Breast epithelium (tissue), 4 donors: ENCODE data around the gene MAGIX. TPM values are rescaled to one million over a fixed set of nuclear protein-coding genes. Genes with fewer than 3 reads are reported as not detected.

Experiments
- DNase-seq, 2 donors: peaks; one replicate each; pipeline ENCODE4 v3.0.0-alpha.2; 2019; ENCODE audit warnings: low spot score in 2 of 2
- H3K27ac ChIP-seq, 2 donors: fragments of 200-600 bp; sonication (generic) in 1 of 2; one replicate each; pipeline ENCODE4 v1.5.1; 2016 to 2019; ENCODE audit warnings: mild to moderate bottlenecking in 1 of 2
- H3K27me3 ChIP-seq, 2 donors: fragments of 200-600 bp; sonication (generic) in 1 of 2; one replicate each; pipeline versions ENCODE4 v1.5.1 to v1.6.0; 2017 to 2019; ENCODE audit warnings: control low read depth in 1 of 2, mild to moderate bottlenecking in 1 of 2
- H3K36me3 ChIP-seq: fragments of 200-600 bp; one replicate; pipeline ENCODE4 v1.5.1; 2019
- H3K4me1 ChIP-seq, 2 donors: fragments of 200-600 bp; sonication (generic); one replicate each; pipeline ENCODE4 v1.5.1; 2016 to 2019; ENCODE audit warnings: control low read depth in 1 of 2
- H3K4me3 ChIP-seq, 3 donors: fragments of 200-600 bp; sonication (generic); 1 replicate in 2 of 3; 2 replicates in 1 of 3; pipeline ENCODE4 v1.5.1; 2016 to 2019; ENCODE audit warnings: mild to moderate bottlenecking in 3 of 3, moderate library complexity in 2 of 3
- H3K9me3 ChIP-seq, 2 donors: fragments of 200-600 bp; sonication (generic) in 1 of 2; one replicate each; pipeline ENCODE4 v1.5.1; 2016 to 2019; ENCODE audit warnings: control low read depth in 1 of 2
- POLR2A ChIP-seq: fragments of 450-650 bp; IDR thresholded peaks from one replicate; pipeline ENCODE4 v1.6.1; 2016; ENCODE audit warnings: antibody characterized with exemption, mild to moderate bottlenecking, moderate library complexity
- POLR2AphosphoS5 ChIP-seq, 3 donors: sonication (generic); formaldehyde crosslinking; IDR thresholded peaks; one replicate each; pipeline ENCODE4 v1.6.1; 2017; ENCODE audit warnings: antibody characterized with exemption in 3 of 3
- intact Hi-C: fragments of 100-400 bp; cut with DNase I; formaldehyde crosslinking; loops from one replicate; pipeline ENCODE4 v1.15.1; 2023; ENCODE audit warnings: low total_unique reads
- total RNA-seq, 3 donors: library from RNA; depleted of rRNA; stranded (reverse); fragments of >200 nt; gene quantifications; one replicate each; pipeline ENCODE4 v1.1.0, GENCODE V29; 2016
- TF ChIP-seq, protein P1 (sequence below), 3 donors: fragments of 450-650 bp; IDR thresholded peaks; one replicate each; pipeline ENCODE4 v1.5.1; 2016 to 2017; ENCODE audit warnings: antibody characterized with exemption in 3 of 3, mild to moderate bottlenecking in 3 of 3, moderate library complexity in 3 of 3

MAGIX gene
- total RNA-seq, 3 donors from 2014 or later = 1.3 to 12.4 (median 4.9) TPM

DNA sequence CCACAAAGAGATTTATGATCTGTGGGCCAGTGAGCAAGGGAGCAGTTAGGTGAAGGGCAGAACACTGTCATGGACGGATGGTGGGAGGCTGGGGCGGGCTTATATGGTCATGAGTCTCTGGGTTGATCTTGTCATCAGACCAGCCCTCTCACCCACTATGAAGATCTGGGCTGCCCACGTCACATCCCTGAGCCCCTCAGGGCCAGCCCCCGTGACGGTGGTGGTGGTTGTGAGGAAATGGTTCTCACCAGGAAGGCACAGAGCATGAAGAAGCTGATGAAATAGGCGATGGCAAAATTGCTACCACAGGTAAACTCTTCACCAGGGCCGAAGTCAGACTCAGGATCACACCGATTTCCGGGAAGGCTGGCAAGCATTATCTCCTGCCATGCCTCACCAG lies 48.5 kb downstream of the MAGIX start:
- H3K9me3 ChIP-seq = no peaks in the 10 kb centered on the region
- H3K36me3 ChIP-seq = no peaks in the 10 kb centered on the region
- H3K27ac ChIP-seq = no peak overlapping the region
- no peak for DNase-seq
- intact Hi-C loops = no loop called here
- H3K4me1 ChIP-seq = no peaks in the 10 kb centered on the region
- peaks cover 0 to 58% of the 10 kb centered on the region in 2 donors for H3K27me3 ChIP-seq
- TF ChIP-seq POLR2A = no peak
- TF ChIP-seq, protein P1, sequence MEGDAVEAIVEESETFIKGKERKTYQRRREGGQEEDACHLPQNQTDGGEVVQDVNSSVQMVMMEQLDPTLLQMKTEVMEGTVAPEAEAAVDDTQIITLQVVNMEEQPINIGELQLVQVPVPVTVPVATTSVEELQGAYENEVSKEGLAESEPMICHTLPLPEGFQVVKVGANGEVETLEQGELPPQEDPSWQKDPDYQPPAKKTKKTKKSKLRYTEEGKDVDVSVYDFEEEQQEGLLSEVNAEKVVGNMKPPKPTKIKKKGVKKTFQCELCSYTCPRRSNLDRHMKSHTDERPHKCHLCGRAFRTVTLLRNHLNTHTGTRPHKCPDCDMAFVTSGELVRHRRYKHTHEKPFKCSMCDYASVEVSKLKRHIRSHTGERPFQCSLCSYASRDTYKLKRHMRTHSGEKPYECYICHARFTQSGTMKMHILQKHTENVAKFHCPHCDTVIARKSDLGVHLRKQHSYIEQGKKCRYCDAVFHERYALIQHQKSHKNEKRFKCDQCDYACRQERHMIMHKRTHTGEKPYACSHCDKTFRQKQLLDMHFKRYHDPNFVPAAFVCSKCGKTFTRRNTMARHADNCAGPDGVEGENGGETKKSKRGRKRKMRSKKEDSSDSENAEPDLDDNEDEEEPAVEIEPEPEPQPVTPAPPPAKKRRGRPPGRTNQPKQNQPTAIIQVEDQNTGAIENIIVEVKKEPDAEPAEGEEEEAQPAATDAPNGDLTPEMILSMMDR (IDR thresholded peaks at IDR 0.05) = no peak
- TF ChIP-seq POLR2AphosphoS5 (IDR thresholded peaks at IDR 0.05) = no peak
- H3K4me3 ChIP-seq = no peak overlapping the region

DNA sequence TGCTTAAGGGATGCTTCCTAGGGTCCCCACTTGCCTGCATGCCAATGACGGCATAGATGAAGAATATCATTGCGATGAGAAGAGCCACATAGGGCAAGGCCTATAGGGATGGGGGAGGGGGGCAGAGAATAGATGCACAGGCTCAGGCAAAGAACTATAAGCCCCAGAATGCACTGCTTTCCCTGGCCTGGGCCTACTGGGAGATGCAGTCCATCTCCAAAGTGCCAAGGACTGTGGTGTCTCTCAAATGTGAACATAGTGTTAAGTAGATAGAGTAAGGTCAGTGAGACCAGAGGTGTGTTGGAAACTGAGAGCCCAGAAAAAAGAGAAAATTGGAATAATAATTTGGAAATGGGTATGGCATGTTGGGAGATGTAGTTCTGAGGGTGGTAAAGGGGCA lies 49.7 kb downstream of the MAGIX start:
- intact Hi-C loops = no loop called here
- Histone ChIP-seq H3K9me3 (no peaks in the 10 kb centered on the region), H3K27ac (no peak overlapping the region), H3K4me1 (no peaks in the 10 kb centered on the region), H3K4me3 (no peak overlapping the region), H3K27me3 (peaks cover 0 to 52% of the 10 kb centered on the region in 2 donors), H3K36me3 (no peaks in the 10 kb centered on the region)
- no peak for DNase-seq
- TF ChIP-seq POLR2AphosphoS5 (IDR thresholded peaks at IDR 0.05) (no peak), POLR2A (no peak)
- TF ChIP-seq, protein P1 (IDR thresholded peaks at IDR 0.05) = no peak

DNA sequence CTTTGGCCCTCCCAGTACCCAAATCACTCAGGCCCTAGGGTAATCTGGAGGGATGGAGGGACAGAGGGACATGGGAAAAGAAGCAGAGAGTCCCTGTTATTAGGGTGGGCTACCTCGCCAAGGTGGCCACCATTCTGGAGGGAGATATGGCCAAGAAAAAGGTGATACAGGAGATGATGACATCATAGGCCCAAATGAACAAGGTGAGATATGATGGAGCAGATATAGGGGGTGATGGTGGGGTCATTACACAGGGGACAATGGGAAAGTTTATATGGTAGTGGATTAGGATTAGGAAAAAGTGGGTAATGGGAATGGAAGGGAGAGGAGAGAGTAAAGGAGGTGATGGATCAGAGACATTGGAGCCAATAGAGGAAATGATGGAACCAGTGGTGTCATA lies 50.3 kb downstream of the MAGIX start:
- H3K27me3 ChIP-seq = peaks cover 0 to 47% of the 10 kb centered on the region in 2 donors
- H3K4me3 ChIP-seq = no peak overlapping the region
- H3K27ac ChIP-seq = no peak overlapping the region
- no peaks in the 10 kb centered on the region for H3K4me1 ChIP-seq
- TF ChIP-seq, protein P1 (IDR thresholded peaks at IDR 0.05) = no peak
- TF ChIP-seq POLR2A (no peak), POLR2AphosphoS5 (IDR thresholded peaks at IDR 0.05) (no peak)
- intact Hi-C loops = no loop called here
- no peak for DNase-seq
- no peaks in the 10 kb centered on the region for H3K9me3 ChIP-seq
- no peaks in the 10 kb centered on the region for H3K36me3 ChIP-seq

DNA sequence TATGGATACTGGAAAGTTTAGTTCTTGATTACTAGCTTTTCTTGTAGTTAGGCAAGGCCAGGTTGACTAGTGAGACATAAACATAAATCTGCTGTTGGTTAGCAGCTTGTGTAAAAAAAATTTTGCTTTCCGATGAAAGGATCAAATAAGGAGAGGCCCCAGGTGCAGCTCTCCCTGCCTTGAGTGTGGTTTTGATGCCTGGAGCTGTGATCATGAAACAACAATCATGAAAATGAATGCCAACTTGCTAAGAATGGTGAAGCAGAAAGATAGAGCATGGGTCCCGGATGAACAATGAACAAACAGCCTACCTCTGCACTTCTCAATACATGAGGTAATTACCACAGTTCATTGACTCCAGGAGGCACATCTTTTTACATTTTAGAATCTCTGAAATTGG lies 51.9 kb downstream of the MAGIX start:
- Histone ChIP-seq H3K27ac (no peak overlapping the region), H3K9me3 (no peaks in the 10 kb centered on the region), H3K4me1 (no peaks in the 10 kb centered on the region), H3K27me3 (peaks cover 0 to 37% of the 10 kb centered on the region in 2 donors), H3K36me3 (no peaks in the 10 kb centered on the region), H3K4me3 (no peak overlapping the region)
- no peak for TF ChIP-seq POLR2A
- TF ChIP-seq POLR2AphosphoS5 (IDR thresholded peaks at IDR 0.05) = no peak
- TF ChIP-seq, protein P1 (IDR thresholded peaks at IDR 0.05) = no peak
- no peak for DNase-seq
- intact Hi-C loops = no loop called here

DNA sequence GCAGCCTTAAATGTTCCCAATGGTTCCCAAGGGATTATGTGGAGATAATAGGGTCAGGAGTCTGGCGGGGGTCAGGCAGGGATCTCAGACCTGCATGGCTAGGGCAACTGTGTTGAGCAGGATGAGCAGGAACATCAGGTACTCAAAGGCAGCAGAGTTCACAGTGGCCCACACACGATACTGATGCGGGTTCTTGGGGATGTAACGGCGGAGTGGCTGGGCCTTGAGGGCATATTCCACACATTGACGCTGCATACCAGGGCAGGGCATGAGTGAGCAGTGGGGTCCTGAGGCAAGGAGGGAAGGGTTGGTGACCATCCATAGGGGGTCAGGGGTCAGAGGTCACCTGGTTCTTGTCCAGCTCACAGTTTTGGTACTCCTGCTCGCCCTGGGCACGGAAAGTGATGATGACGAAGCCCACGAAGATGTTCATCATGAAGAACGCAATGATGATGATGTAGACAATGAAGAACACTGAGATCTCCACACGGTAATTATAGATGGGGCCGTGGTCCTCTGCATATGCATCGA lies 52.5 kb downstream of the MAGIX start:
- intact Hi-C loops = no loop called here
- H3K4me3 ChIP-seq = no peak overlapping the region
- H3K36me3 ChIP-seq = no peaks in the 10 kb centered on the region
- H3K27ac ChIP-seq = no peak overlapping the region
- no peak for DNase-seq
- peaks cover 0 to 35% of the 10 kb centered on the region in 2 donors for H3K27me3 ChIP-seq
- no peaks in the 10 kb centered on the region for H3K4me1 ChIP-seq
- no peaks in the 10 kb centered on the region for H3K9me3 ChIP-seq
- no peak for TF ChIP-seq POLR2AphosphoS5 (IDR thresholded peaks at IDR 0.05)
- TF ChIP-seq, protein P1 (IDR thresholded peaks at IDR 0.05) = no peak
- TF ChIP-seq POLR2A = no peak

Other genes with a start within 250 kb of the MAGIX start
- gene PIM2, start 243.7 kb upstream of the MAGIX start, total RNA-seq = 10 to 100 TPM in 1 of 3 donors, 1 to 10 TPM in 2; 5.8 to 20.3 (median 7.6) TPM
- gene OTUD5, start 205.2 kb upstream of the MAGIX start, total RNA-seq = 10 to 100 TPM; 35.8 to 37.9 (median 36.1) TPM
- gene KCND1, start 190.9 kb upstream of the MAGIX start, total RNA-seq = 1 to 10 TPM in 1 of 3 donors, under 1 TPM in 2; 0.66 to 1.2 (median 0.96) TPM
- gene GRIPAP1, start 160.5 kb upstream of the MAGIX start, total RNA-seq = 10 to 100 TPM; 31.4 to 47.2 (median 34.1) TPM
- gene TFE3, start 119.4 kb upstream of the MAGIX start, total RNA-seq = 10 to 100 TPM; 44.1 to 93.3 (median 52.1) TPM
- gene CCDC120, start 103.8 kb upstream of the MAGIX start, total RNA-seq = 1 to 10 TPM in 2 of 3 donors, under 1 TPM in 1; 0.80 to 6.3 (median 4.3) TPM
- gene PRAF2, start 88.8 kb upstream of the MAGIX start, total RNA-seq = 10 to 100 TPM in 1 of 3 donors, 1 to 10 TPM in 2; 5.9 to 18.4 (median 6.6) TPM
- gene WDR45, start 82.9 kb upstream of the MAGIX start, total RNA-seq = 100 to 1,000 TPM in 1 of 3 donors, 10 to 100 TPM in 2; 95.7 to 134 (median 98.6) TPM
- 10 to 100 TPM; 21.1 to 28.8 (median 27.8) TPM for gene GPKOW, start 39.0 kb upstream of the MAGIX start, total RNA-seq
- gene PLP2, start 9.1 kb downstream of the MAGIX start, total RNA-seq = 10 to 100 TPM; 23.4 to 27.9 (median 27.8) TPM
- 10 to 100 TPM; 13.3 to 14.4 (median 14.0) TPM for gene PRICKLE3, start 23.6 kb downstream of the MAGIX start, total RNA-seq
- 1 to 10 TPM; 1.0 to 2.7 (median 1.3) TPM for gene SYP, start 37.4 kb downstream of the MAGIX start, total RNA-seq
- 1 to 10 TPM in 1 of 3 donors, under 1 TPM in 2; 0.48 to 1.8 (median 0.66) TPM for gene CACNA1F, start 70.6 kb downstream of the MAGIX start, total RNA-seq
- 10 to 100 TPM; 12.8 to 14.5 (median 13.1) TPM for gene CCDC22, start 72.7 kb downstream of the MAGIX start, total RNA-seq
- under 1 TPM in 1 of 3 donors, not detected in 2; 0.16 TPM for gene FOXP3, start 102.0 kb downstream of the MAGIX start, total RNA-seq
- 1 to 10 TPM; 5.9 to 7.9 (median 7.2) TPM for gene PPP1R3F, start 107.0 kb downstream of the MAGIX start, total RNA-seq
- not detected for gene GAGE10, start 140.9 kb downstream of the MAGIX start, total RNA-seq
- not detected for gene GAGE12J, start 159.3 kb downstream of the MAGIX start, total RNA-seq
- gene GAGE13, start 168.8 kb downstream of the MAGIX start, total RNA-seq = not detected